Measurements from ENCODE around the gene LATS2. TPM values are rescaled to one million over a fixed set of nuclear protein-coding genes. Genes with fewer than 3 reads are reported as not detected.

Gene LATS2
- total RNA-seq, 1 donor from 2014 or later = 29.8 TPM

- Mint-ChIP-seq H3K27ac (ENCODE audit: unreplicated experiment) (no peak overlapping the region), H3K27me3 (ENCODE audit: unreplicated experiment) (peaks cover 2% of the 10 kb centered on the region), H3K36me3 (ENCODE audit: low read depth, unreplicated experiment) (no peaks in the 10 kb centered on the region), H3K4me3 (ENCODE audit: unreplicated experiment) (no peak overlapping the region), H3K4me1 (ENCODE audit: unreplicated experiment) (no peaks in the 10 kb centered on the region), H3K9me3 (ENCODE audit: unreplicated experiment) (no peaks in the 10 kb centered on the region)
- peak; percentile 63 for TF ChIP-seq CTCF (IDR thresholded peaks at IDR 0.05; ENCODE audit: unreplicated experiment)
- peak; percentile 86 for DNase-seq (ENCODE audit: low spot score)
These were observed 136.5 kb downstream of the LATS2 start for GRCh38 chr13:20924758-20925394.

GRCh38 chr13:20923272-20923671 is 138.1 kb downstream of the LATS2 start:
- TF ChIP-seq CTCF (IDR thresholded peaks at IDR 0.05; ENCODE audit: unreplicated experiment) = no peak
- peaks cover 2% of the 10 kb centered on the region for H3K27me3 Mint-ChIP-seq (ENCODE audit: unreplicated experiment)
- no peak for DNase-seq (ENCODE audit: low spot score)
- no peaks in the 10 kb centered on the region for H3K36me3 Mint-ChIP-seq (ENCODE audit: low read depth, unreplicated experiment)
- no peaks in the 10 kb centered on the region for H3K9me3 Mint-ChIP-seq (ENCODE audit: unreplicated experiment)
- H3K27ac Mint-ChIP-seq (ENCODE audit: unreplicated experiment) = no peak overlapping the region
- no peak overlapping the region for H3K4me3 Mint-ChIP-seq (ENCODE audit: unreplicated experiment)
- no peaks in the 10 kb centered on the region for H3K4me1 Mint-ChIP-seq (ENCODE audit: unreplicated experiment)

Other genes with a start within 250 kb of the LATS2 start
- gene XPO4, start 158.8 kb downstream of the LATS2 start, total RNA-seq (ENCODE audit: unreplicated experiment) = 18.0 TPM
- 219 TPM for gene SAP18, start 78.5 kb upstream of the LATS2 start, total RNA-seq (ENCODE audit: unreplicated experiment)
- 7.9 TPM for gene SKA3, start 115.0 kb upstream of the LATS2 start, total RNA-seq (ENCODE audit: unreplicated experiment)
- 14.0 TPM for gene MRPL57, start 115.1 kb upstream of the LATS2 start, total RNA-seq (ENCODE audit: unreplicated experiment)